Peyer's patch (tissue), 4 donors: ENCODE results near the gene SBF2.

Experiments used
- CTCF ChIP-seq, 6 experiments: fragments of 450-650 bp in 4 of 6; fragments of 200-600 bp in 2 of 6; sonication (generic) in 1 of 6; IDR thresholded peaks; one replicate each; pipeline ENCODE4 v1.5.1; 2017 to 2019; ENCODE audit warnings: antibody characterized with exemption in 6 of 6, mild to moderate bottlenecking in 3 of 6, moderate library complexity in 1 of 6
- POLR2A ChIP-seq, 2 donors: fragments of 450-650 bp; IDR thresholded peaks; one replicate each; pipeline ENCODE4 v1.5.1; 2017; ENCODE audit warnings: antibody characterized with exemption in 2 of 2, mild to moderate bottlenecking in 2 of 2, moderate library complexity in 2 of 2

- TF ChIP-seq POLR2A (IDR thresholded peaks at IDR 0.05), result no peak
- no peak for TF ChIP-seq CTCF (IDR thresholded peaks at IDR 0.05)
These were observed 370.7 kb downstream of the SBF2 start for GRCh38 chr11:9923280-9923679.
